Lung (tissue), 12 donors: ENCODE measurements around the gene GSK3A. TPM values are rescaled to one million over a fixed set of nuclear protein-coding genes. Genes with fewer than 3 reads are reported as not detected.

Experiments
- ATAC-seq: fragments of 200-7000 bp; cut with Tn5 transposase; one replicate; pipeline ENCODE4 v1.9.1; 2020; ENCODE audit warnings: moderate number of reproducible peaks; ENCODE audit not compliant: insufficient read depth, low FRiP score
- DNase-seq, 3 donors: peaks; one replicate each; pipeline ENCODE4 v3.0.0-alpha.2; 2013 to 2017
- H3K27ac ChIP-seq, 2 donors: one replicate each; pipeline ENCODE4 v1.5.1; 2013; ENCODE audit warnings: mild to moderate bottlenecking in 2 of 2, moderate library complexity in 2 of 2, control low read depth in 1 of 2, inconsistent platforms in 1 of 2, low read depth in 1 of 2, low read length in 1 of 2
- H3K27me3 ChIP-seq, 3 donors: one replicate each; pipeline ENCODE4 v1.5.1; 2013; ENCODE audit warnings: low read length in 2 of 3; ENCODE audit not compliant: control insufficient read depth in 3 of 3, insufficient read depth in 3 of 3
- H3K36me3 ChIP-seq, 4 donors: one replicate each; pipeline ENCODE4 v1.5.1; 2013; ENCODE audit warnings: low read length in 4 of 4, mild to moderate bottlenecking in 1 of 4, moderate library complexity in 1 of 4; ENCODE audit not compliant: control insufficient read depth in 4 of 4, insufficient read depth in 4 of 4
- H3K4me1 ChIP-seq, 5 donors: one replicate each; pipeline ENCODE4 v1.5.1; 2013; ENCODE audit warnings: low read length in 5 of 5, mild to moderate bottlenecking in 2 of 5, moderate library complexity in 1 of 5; ENCODE audit not compliant: control insufficient read depth in 5 of 5, insufficient read depth in 5 of 5
- H3K4me3 ChIP-seq: one replicate; pipeline ENCODE4 v1.5.1; 2013; ENCODE audit warnings: mild to moderate bottlenecking, control low read depth, moderate library complexity
- H3K9ac ChIP-seq, 2 donors: one replicate each; pipeline ENCODE4 v1.5.1; 2013; ENCODE audit warnings: low read length in 2 of 2, control low read depth in 1 of 2; ENCODE audit not compliant: insufficient read depth in 1 of 2
- H3K9me3 ChIP-seq, 4 donors: one replicate each; pipeline ENCODE4 v1.5.1; 2013; ENCODE audit warnings: low read length in 3 of 4, mild to moderate bottlenecking in 1 of 4, moderate library complexity in 1 of 4; ENCODE audit not compliant: control insufficient read depth in 4 of 4, insufficient read depth in 3 of 4
- WGBS, 2 donors: extraction: QIAGEN DNeasy Blood & Tissue Kit; methylation state at CpG; one replicate each; pipeline ENCODE4 v1.1.7; 2013; 5-methylcytosine and 5-hydroxymethylcytosine counted together
- polyA plus RNA-seq, 2 donors: library from polyadenylated mRNA; stranded (reverse); fragments of 200-250 nt; gene quantifications; one replicate each; pipeline ENCODE4 v1.2.1, GENCODE V29; 2013
- total RNA-seq, 2 donors: library from RNA; depleted of rRNA in 1 of 2; stranded (reverse); fragments of >200 nt in 1 of 2; gene quantifications; one replicate each; pipeline ENCODE4 v1.2.1, GENCODE V29; 2014 to 2021
- TF ChIP-seq, protein P1 (sequence below): IDR thresholded peaks from 2 replicates; pipeline ENCODE4 v1.5.1; 2012; ENCODE audit warnings: mild to moderate bottlenecking; ENCODE audit errors: control extremely low read depth, extremely low read depth
- donor health status: control.
- donor health status: control.
- donor health status: Bipolar disorder and iron deficiency.
- donor health status: healthy.
- donor health status: DM: yes; HTN: yes; CAD: no.

GSK3A gene
- total and polyA plus RNA-seq, 4 donors, result 23.7 to 54.2 (median 46.2) TPM

DNA sequence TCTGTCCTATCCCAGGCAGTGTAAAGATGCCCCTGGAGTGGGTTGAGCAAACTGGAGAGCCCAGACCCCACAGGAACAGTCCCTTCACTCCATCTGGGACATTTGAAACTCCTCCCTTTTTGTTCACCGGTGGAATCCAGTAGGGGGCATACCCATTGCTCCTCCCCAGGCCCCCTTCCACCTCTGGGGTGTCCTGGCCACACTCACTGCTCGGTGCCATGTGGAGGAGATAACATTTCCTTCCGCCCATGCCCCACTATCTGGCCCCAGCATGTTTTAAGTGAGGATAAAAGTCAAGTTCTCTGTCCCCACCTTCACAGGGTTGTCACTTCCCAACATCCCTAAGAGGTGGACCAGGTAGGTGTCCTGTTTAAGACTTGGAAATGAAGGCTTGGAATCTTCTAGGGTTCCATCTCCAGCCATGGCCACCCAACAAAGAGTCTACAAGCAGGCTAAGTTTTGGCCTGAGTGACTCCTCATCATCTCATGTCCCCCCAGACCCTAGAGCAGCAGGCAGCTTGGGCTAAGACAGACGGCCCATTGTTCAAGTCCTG is 13.0 kb downstream of the GSK3A start:
- ATAC-seq, result no peak
- Histone ChIP-seq H3K27me3 (no peaks in the 10 kb centered on the region), H3K27ac (no peak overlapping the region), H3K4me1 (no peaks in the 10 kb centered on the region), H3K9me3 (no peaks in the 10 kb centered on the region), H3K36me3 (peaks cover 8 to 77% (median 47%) of the 10 kb centered on the region in 4 donors), H3K4me3 (no peak overlapping the region), H3K9ac (no peak overlapping the region)
- no peak for DNase-seq
- TF ChIP-seq, protein P1, sequence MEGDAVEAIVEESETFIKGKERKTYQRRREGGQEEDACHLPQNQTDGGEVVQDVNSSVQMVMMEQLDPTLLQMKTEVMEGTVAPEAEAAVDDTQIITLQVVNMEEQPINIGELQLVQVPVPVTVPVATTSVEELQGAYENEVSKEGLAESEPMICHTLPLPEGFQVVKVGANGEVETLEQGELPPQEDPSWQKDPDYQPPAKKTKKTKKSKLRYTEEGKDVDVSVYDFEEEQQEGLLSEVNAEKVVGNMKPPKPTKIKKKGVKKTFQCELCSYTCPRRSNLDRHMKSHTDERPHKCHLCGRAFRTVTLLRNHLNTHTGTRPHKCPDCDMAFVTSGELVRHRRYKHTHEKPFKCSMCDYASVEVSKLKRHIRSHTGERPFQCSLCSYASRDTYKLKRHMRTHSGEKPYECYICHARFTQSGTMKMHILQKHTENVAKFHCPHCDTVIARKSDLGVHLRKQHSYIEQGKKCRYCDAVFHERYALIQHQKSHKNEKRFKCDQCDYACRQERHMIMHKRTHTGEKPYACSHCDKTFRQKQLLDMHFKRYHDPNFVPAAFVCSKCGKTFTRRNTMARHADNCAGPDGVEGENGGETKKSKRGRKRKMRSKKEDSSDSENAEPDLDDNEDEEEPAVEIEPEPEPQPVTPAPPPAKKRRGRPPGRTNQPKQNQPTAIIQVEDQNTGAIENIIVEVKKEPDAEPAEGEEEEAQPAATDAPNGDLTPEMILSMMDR, result no peak
- WGBS, 2 donors, result 69 to 70% methylated on average over 4 of the region's 4 CpGs

DNA sequence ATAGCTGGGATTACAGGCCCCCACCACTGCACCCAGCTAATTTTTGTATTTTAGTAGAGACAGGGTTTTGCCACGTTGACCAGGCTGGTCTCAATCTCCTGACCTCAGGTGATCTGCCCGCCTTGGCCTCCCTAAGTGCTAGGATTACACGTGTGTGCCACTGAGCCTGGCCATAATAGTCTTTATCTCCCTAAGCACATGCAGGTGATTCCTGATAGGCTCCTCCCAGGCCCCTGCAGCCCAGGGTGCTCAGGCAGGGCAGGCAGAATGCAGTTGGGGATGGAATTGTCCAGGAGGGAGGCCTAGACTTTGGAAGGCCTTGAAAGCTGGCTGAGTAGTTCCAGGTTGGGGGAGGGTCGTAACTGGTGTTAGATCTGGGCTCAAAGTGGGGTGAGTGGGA is 13.8 kb downstream of the GSK3A start:
- 83 to 88% methylated on average over 4 of the region's 4 CpGs for WGBS, 2 donors
- H3K36me3 ChIP-seq, result peaks cover 9 to 75% (median 49%) of the 10 kb centered on the region in 4 donors
- no peak overlapping the region for H3K9ac ChIP-seq
- H3K27ac ChIP-seq, result no peak overlapping the region
- no peaks in the 10 kb centered on the region for H3K9me3 ChIP-seq
- H3K27me3 ChIP-seq, result no peaks in the 10 kb centered on the region
- ATAC-seq, result no peak
- no peaks in the 10 kb centered on the region for H3K4me1 ChIP-seq
- DNase-seq, result no peak
- TF ChIP-seq, protein P1, result no peak
- H3K4me3 ChIP-seq, result no peak overlapping the region

DNA sequence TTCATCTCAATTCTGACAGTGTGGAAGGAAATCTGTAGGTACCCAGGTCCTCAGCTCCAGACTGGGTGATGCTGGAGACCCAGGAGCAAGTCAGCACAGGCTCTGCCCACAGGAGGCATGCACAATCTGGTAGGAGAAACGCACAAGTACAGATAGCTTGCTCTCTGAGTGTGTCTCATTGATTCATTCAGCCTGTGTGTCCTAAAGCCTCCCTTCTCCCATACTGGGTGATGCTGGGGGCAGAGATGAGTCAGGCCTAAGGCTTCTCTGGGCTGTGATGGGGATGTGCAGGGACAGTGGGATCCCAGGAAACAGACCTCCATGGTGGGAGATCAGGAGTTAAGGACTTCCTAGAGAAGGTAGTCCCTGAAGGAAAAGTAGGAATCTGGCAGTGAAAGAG is 15.5 kb downstream of the GSK3A start:
- ATAC-seq (no peak), DNase-seq (no peak)
- no peak overlapping the region for H3K9ac ChIP-seq
- H3K27me3 ChIP-seq, result no peaks in the 10 kb centered on the region
- TF ChIP-seq, protein P1, result no peak
- no peaks in the 10 kb centered on the region for H3K4me1 ChIP-seq
- H3K27ac ChIP-seq, result no peak overlapping the region
- H3K4me3 ChIP-seq, result no peak overlapping the region
- H3K9me3 ChIP-seq, result no peaks in the 10 kb centered on the region
- 87 to 100% methylated on average over 1 of the region's 1 CpG for WGBS, 2 donors
- H3K36me3 ChIP-seq, result peaks cover 6 to 59% (median 37%) of the 10 kb centered on the region in 4 donors
